Measurements from ENCODE around the gene TMEM52. TPM values are rescaled to one million over a fixed set of nuclear protein-coding genes. Genes with fewer than 3 reads are reported as not detected.

Gene TMEM52
- total RNA-seq, 1 donor from 2014 or later, result 3.9 TPM

- H3K36me3 Mint-ChIP-seq, result no peaks in the 10 kb centered on the region
- DNase-seq (ENCODE audit: extremely low spot score, unreplicated experiment), result no peak
- H3K4me1 Mint-ChIP-seq (ENCODE audit: unreplicated experiment), result peaks cover 4% of the 10 kb centered on the region
- peak overlapping the region; percentile 31 for H3K4me3 Mint-ChIP-seq
- H3K27me3 Mint-ChIP-seq, result peaks cover 9% of the 10 kb centered on the region
- TF ChIP-seq, protein P1, sequence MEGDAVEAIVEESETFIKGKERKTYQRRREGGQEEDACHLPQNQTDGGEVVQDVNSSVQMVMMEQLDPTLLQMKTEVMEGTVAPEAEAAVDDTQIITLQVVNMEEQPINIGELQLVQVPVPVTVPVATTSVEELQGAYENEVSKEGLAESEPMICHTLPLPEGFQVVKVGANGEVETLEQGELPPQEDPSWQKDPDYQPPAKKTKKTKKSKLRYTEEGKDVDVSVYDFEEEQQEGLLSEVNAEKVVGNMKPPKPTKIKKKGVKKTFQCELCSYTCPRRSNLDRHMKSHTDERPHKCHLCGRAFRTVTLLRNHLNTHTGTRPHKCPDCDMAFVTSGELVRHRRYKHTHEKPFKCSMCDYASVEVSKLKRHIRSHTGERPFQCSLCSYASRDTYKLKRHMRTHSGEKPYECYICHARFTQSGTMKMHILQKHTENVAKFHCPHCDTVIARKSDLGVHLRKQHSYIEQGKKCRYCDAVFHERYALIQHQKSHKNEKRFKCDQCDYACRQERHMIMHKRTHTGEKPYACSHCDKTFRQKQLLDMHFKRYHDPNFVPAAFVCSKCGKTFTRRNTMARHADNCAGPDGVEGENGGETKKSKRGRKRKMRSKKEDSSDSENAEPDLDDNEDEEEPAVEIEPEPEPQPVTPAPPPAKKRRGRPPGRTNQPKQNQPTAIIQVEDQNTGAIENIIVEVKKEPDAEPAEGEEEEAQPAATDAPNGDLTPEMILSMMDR (conservative IDR thresholded peaks at IDR 0.05), result no peak
- no peak overlapping the region for H3K27ac Mint-ChIP-seq
- H3K9me3 Mint-ChIP-seq, result no peaks in the 10 kb centered on the region
Observed at GRCh38 chr1:1917304-1917976, 1.6 kb downstream of the TMEM52 start.

DNA sequence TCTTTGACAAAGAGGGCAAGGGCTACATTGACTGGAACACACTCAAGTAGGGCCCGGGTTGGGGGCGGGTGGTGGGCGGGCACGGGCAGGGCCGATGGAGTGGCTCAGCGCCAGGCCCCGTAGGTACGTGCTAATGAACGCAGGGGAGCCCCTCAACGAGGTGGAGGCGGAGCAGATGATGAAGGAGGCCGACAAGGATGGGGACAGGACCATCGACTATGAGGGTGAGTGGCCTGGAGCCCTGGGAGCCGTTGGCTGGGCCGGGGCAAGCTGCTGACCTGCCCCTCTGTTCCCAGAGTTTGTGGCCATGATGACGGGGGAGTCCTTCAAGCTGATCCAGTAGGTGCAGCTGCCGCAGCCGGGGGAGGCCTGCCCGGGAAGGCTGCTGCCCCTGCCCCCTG lies 2.2 kb downstream of the TMEM52 start:
- DNase-seq (ENCODE audit: extremely low spot score, unreplicated experiment), result no peak
- Mint-ChIP-seq H3K36me3 (no peaks in the 10 kb centered on the region), H3K4me3 (no peak overlapping the region), H3K27ac (no peak overlapping the region), H3K4me1 (ENCODE audit: unreplicated experiment) (peaks cover 4% of the 10 kb centered on the region), H3K27me3 (peaks cover 9% of the 10 kb centered on the region), H3K9me3 (no peaks in the 10 kb centered on the region)
- TF ChIP-seq, protein P1 (conservative IDR thresholded peaks at IDR 0.05), result no peak

DNA sequence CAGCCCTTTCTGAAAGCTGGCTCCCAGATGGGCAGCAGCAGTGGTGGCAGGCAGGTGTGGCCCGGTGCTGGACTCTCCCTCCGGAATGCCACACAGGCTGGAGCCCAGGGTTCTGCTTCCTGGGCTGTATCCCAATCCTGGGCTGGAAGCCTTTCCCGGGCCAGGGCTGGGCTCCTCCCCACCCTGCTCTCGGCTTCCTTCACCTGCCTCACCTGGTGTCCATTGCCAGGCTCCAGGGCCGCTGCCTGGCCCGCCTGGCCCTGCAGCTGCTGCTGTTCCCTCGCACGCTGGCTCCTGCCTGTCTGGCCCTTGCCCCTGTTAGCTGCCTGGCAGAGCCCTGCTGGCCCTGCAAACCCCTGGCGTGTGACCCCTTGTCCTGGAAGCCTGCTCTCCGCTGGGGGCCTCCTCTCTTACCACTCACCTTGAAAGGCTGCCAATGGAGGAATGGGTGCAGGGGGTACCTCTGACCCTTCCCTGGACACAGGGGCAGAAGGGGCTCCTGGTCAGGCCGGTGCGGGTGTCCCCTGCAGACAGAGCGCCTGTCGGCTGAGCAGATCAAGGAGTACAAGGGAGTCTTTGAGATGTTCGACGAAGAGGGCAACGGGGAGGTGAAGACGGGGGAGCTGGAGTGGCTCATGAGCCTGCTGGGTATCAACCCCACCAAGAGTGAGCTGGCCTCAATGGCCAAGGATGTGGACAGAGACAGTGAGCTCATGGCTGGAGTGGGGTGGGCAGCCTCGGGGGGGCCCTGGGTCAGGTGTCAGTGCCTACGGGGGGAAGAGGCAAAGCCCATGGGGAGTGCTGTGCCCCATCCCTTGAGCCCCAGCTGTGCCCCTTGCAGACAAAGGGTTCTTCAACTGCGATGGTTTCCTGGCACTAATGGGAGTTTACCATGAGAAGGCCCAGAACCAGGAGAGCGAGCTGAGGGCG lies 2.9 kb downstream of the TMEM52 start:
- H3K9me3 Mint-ChIP-seq, result no peaks in the 10 kb centered on the region
- no peak for DNase-seq (ENCODE audit: extremely low spot score, unreplicated experiment)
- TF ChIP-seq, protein P1 (conservative IDR thresholded peaks at IDR 0.05), result no peak
- no peak overlapping the region for H3K27ac Mint-ChIP-seq
- no peaks in the 10 kb centered on the region for H3K36me3 Mint-ChIP-seq
- H3K27me3 Mint-ChIP-seq, result peaks cover 9% of the 10 kb centered on the region
- H3K4me3 Mint-ChIP-seq, result peak overlapping the region; percentile 39
- peaks cover 4% of the 10 kb centered on the region for H3K4me1 Mint-ChIP-seq (ENCODE audit: unreplicated experiment)

GRCh38 chr1:1914971-1915692 lies 3.9 kb downstream of the TMEM52 start, which contains the start of gene CALML6:
Gene CALML6, plus strand, starts transcription at chr1:1915260. Its CDS starts 21 bp downstream, at chr1:1915281.
- H3K4me3 Mint-ChIP-seq, result no peak within 1 kb of the TSS
- H3K9me3 Mint-ChIP-seq, result no peaks in the 10 kb centered on the region
- H3K27ac Mint-ChIP-seq, result no peak within 1 kb of the TSS
- DNase-seq (ENCODE audit: extremely low spot score, unreplicated experiment), result no peak
- no peaks in the 10 kb centered on the region for H3K36me3 Mint-ChIP-seq
- H3K27me3 Mint-ChIP-seq, result peaks cover 9% of the 10 kb centered on the region
- TF ChIP-seq, protein P1 (conservative IDR thresholded peaks at IDR 0.05), result no peak
- H3K4me1 Mint-ChIP-seq (ENCODE audit: unreplicated experiment), result peaks cover 4% of the 10 kb centered on the region

Data from type B pancreatic cell (in vitro differentiated cells).